ENCODE results near the gene DDR1.
"Not testable (repeated sequence)": the region's sequence is repeated elsewhere in the genome, so short reads cannot be mapped to it uniquely, and the experiment has no call there.

The DDR1 gene

GRCh38 chr6:30870546-30870945 is 13.8 kb upstream of the DDR1 start:
- TF ChIP-seq MYC (IDR thresholded peaks at IDR 0.05; ENCODE audit: low read depth, low read length): no peak
- TF ChIP-seq, protein P1, sequence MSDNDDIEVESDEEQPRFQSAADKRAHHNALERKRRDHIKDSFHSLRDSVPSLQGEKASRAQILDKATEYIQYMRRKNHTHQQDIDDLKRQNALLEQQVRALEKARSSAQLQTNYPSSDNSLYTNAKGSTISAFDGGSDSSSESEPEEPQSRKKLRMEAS (IDR thresholded peaks at IDR 0.05; ENCODE audit: low read depth, low read length): no peak
- TF ChIP-seq POLR2A (IDR thresholded peaks at IDR 0.05; ENCODE audit: extremely low read depth, insufficient read length): no peak
- H3K4me3 ChIP-seq (ENCODE audit: low read depth, low read length): no peak overlapping the region
- no peak for DNase-seq (ENCODE audit: low read depth)

GRCh38 chr6:30871592-30872183 is 12.6 kb upstream of the DDR1 start:
- no peak for DNase-seq (ENCODE audit: low read depth)
- TF ChIP-seq MYC (IDR thresholded peaks at IDR 0.05; ENCODE audit: low read depth, low read length) (no peak), POLR2A (IDR thresholded peaks at IDR 0.05; ENCODE audit: extremely low read depth, insufficient read length) (no peak)
- TF ChIP-seq, protein P1 (IDR thresholded peaks at IDR 0.05; ENCODE audit: low read depth, low read length): no peak
- TF ChIP-seq, protein P2, sequence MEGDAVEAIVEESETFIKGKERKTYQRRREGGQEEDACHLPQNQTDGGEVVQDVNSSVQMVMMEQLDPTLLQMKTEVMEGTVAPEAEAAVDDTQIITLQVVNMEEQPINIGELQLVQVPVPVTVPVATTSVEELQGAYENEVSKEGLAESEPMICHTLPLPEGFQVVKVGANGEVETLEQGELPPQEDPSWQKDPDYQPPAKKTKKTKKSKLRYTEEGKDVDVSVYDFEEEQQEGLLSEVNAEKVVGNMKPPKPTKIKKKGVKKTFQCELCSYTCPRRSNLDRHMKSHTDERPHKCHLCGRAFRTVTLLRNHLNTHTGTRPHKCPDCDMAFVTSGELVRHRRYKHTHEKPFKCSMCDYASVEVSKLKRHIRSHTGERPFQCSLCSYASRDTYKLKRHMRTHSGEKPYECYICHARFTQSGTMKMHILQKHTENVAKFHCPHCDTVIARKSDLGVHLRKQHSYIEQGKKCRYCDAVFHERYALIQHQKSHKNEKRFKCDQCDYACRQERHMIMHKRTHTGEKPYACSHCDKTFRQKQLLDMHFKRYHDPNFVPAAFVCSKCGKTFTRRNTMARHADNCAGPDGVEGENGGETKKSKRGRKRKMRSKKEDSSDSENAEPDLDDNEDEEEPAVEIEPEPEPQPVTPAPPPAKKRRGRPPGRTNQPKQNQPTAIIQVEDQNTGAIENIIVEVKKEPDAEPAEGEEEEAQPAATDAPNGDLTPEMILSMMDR (IDR thresholded peaks at IDR 0.05; ENCODE audit: low read depth, low read length): no peak
- no peak overlapping the region for H3K4me3 ChIP-seq (ENCODE audit: low read depth, low read length)

DNA sequence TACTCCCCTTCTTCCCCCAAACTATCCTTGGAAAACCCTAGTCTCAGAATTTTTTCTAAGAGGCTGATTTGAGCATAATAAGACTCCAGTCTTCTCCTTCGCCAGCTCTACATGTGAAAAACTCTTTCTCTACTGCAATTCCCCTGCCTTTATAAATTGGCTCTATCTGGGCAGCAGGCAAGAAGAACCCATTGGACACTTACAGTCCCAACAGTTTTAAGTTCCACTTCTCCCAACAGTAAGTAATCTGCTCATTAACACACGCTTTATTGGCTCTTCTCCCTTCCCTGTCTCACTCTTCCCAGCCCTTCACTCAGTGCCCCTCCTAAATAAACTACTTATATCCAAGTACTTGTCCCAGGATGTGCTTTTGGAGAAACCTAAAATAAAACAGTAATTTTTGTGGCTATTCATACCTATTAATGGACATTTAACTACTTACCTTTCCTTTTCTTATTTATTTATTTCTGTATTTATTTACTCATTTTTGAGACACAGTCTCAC is 11.1 kb upstream of the DDR1 start:
- no peak for DNase-seq (ENCODE audit: low read depth)
- TF ChIP-seq, protein P1 (IDR thresholded peaks at IDR 0.05; ENCODE audit: low read depth, low read length): no peak
- TF ChIP-seq POLR2A (IDR thresholded peaks at IDR 0.05; ENCODE audit: extremely low read depth, insufficient read length) (no peak), MYC (IDR thresholded peaks at IDR 0.05; ENCODE audit: low read depth, low read length) (no peak)
- TF ChIP-seq, protein P2 (IDR thresholded peaks at IDR 0.05; ENCODE audit: low read depth, low read length): no peak

GRCh38 chr6:30873795-30874194 is 10.5 kb upstream of the DDR1 start:
- H3K4me3 ChIP-seq (ENCODE audit: low read depth, low read length); DNase-seq (ENCODE audit: low read depth): not testable (repeated sequence)

More for the DNA sequence above, 11.1 kb upstream of the DDR1 start:
- no peak overlapping the region for H3K4me3 ChIP-seq (ENCODE audit: low read depth, low read length)

- H3K4me3 ChIP-seq (ENCODE audit: low read depth, low read length): no peak overlapping the region
- TF ChIP-seq, protein P1 (IDR thresholded peaks at IDR 0.05; ENCODE audit: low read depth, low read length): no peak
- TF ChIP-seq POLR2A (IDR thresholded peaks at IDR 0.05; ENCODE audit: extremely low read depth, insufficient read length): no peak
- TF ChIP-seq, protein P2 (IDR thresholded peaks at IDR 0.05; ENCODE audit: low read depth, low read length): no peak
- TF ChIP-seq MYC (IDR thresholded peaks at IDR 0.05; ENCODE audit: low read depth, low read length): no peak
- no peak for DNase-seq (ENCODE audit: low read depth)
Observed at GRCh38 chr6:30875244-30876038, 8.9 kb upstream of the DDR1 start.

- TF ChIP-seq, protein P1 (IDR thresholded peaks at IDR 0.05; ENCODE audit: low read depth, low read length): no peak
- no peak for TF ChIP-seq POLR2A (IDR thresholded peaks at IDR 0.05; ENCODE audit: extremely low read depth, insufficient read length)
- TF ChIP-seq MYC (IDR thresholded peaks at IDR 0.05; ENCODE audit: low read depth, low read length): no peak
- TF ChIP-seq, protein P2 (IDR thresholded peaks at IDR 0.05; ENCODE audit: low read depth, low read length): no peak
- no peak for DNase-seq (ENCODE audit: low read depth)
- H3K4me3 ChIP-seq (ENCODE audit: low read depth, low read length): no peak overlapping the region
Observed at GRCh38 chr6:30876039-30876730, 8.1 kb upstream of the DDR1 start.

Measured in NB4 (cell line).